ENCODE data around the gene LTO1. TPM values are rescaled to one million over a fixed set of nuclear protein-coding genes. Genes with fewer than 3 reads are reported as not detected.
A peak's percentile ranks its signal among the peaks of the same experiment; 100 is the strongest.

The LTO1 gene
- total RNA-seq, 4 donors from 2014 or later = 28.3 to 131 (median 54.6) TPM

DNA sequence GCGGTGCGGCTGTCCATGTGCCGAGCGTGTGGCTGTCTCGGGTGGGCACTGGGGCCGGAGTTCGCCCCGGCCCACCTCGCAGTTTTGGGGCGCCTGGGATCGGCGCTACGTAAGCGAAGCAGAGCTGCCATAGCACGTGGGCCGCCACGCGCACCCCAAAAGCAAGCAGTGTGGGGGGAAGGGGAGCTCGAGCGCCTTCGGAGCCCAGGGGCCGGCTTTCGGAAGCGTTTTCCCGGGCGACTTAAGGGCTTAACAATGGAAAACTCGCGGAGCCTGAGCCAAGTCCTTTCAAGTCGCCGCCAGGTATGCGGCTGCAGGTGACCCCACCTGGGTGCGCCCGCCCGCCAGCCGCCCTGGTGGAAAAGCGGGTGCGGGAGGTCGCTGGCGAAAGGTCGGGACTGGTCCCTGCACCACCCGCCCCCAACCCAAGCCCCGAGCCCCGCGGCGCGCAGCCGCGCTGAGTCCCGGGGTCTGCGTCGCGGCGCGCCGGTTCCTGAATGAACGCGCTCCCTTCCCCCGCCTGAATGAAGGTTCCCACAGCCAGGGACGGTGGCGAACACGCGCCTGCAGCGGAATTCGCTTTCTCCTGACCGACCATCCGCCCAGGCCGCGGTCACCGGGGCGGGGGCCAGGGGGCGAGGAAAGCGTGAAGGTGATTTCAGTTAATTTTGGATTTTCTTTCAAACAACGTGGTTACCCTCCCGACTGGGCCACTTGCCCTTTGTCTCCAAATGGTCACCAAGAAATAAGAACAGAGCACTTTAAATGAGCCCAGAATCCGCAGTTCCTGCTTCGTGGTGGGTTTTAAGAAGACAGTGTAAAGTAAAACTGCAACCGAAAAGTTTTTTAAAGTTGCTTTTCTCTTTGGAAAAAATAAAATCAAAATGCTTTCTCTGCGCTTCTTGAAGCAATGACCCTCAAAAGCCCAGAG is 36.9 kb downstream of the LTO1 start:
- H3K9me3 ChIP-seq = no peaks in the 10 kb centered on the region
- TF ChIP-seq POLR2AphosphoS5 (IDR thresholded peaks at IDR 0.05) (no peak), POLR2A (IDR thresholded peaks at IDR 0.05) (no peak), EP300 (IDR thresholded peaks at IDR 0.05; ENCODE audit: low read depth) (no peak)
- TF ChIP-seq, protein P1, sequence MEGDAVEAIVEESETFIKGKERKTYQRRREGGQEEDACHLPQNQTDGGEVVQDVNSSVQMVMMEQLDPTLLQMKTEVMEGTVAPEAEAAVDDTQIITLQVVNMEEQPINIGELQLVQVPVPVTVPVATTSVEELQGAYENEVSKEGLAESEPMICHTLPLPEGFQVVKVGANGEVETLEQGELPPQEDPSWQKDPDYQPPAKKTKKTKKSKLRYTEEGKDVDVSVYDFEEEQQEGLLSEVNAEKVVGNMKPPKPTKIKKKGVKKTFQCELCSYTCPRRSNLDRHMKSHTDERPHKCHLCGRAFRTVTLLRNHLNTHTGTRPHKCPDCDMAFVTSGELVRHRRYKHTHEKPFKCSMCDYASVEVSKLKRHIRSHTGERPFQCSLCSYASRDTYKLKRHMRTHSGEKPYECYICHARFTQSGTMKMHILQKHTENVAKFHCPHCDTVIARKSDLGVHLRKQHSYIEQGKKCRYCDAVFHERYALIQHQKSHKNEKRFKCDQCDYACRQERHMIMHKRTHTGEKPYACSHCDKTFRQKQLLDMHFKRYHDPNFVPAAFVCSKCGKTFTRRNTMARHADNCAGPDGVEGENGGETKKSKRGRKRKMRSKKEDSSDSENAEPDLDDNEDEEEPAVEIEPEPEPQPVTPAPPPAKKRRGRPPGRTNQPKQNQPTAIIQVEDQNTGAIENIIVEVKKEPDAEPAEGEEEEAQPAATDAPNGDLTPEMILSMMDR (IDR thresholded peaks at IDR 0.05) = no peak
- H3K27ac ChIP-seq = peak overlapping the region; percentile 73 to 76 (median 74)
- in situ Hi-C loops (cut with MboI; ENCODE audit: low pct_ligation_motif_present in 1 of 4, low pct_unique_long_range_greater_than_20kb in 1 of 4, low sequenced_read_pairs in 3 of 4) = loop anchor here in 1 of 4 donors (25.0 kb wide), 1 partner anchor 201 kb away; no protein-coding TSS in a partner anchor
- no peaks in the 10 kb centered on the region for H3K36me3 ChIP-seq
- peaks cover 64% of the 10 kb centered on the region for H3K27me3 ChIP-seq
- peaks cover 25 to 60% (median 56%) of the 10 kb centered on the region in 4 donors for H3K4me1 ChIP-seq
- DNase-seq = peak; percentile 66
- intact Hi-C loops (cut with DNase I; ENCODE audit: low total_unique reads) = no loop called here
- 0 to 5% methylated on average over 3 to 67 of the region's 78 CpGs for WGBS, 2 donors (ENCODE audit: low coverage in 1 of 2)
- peak overlapping the region in 3 of 4 donors; percentile 32 to 50 (median 35) for H3K4me3 ChIP-seq

DNA sequence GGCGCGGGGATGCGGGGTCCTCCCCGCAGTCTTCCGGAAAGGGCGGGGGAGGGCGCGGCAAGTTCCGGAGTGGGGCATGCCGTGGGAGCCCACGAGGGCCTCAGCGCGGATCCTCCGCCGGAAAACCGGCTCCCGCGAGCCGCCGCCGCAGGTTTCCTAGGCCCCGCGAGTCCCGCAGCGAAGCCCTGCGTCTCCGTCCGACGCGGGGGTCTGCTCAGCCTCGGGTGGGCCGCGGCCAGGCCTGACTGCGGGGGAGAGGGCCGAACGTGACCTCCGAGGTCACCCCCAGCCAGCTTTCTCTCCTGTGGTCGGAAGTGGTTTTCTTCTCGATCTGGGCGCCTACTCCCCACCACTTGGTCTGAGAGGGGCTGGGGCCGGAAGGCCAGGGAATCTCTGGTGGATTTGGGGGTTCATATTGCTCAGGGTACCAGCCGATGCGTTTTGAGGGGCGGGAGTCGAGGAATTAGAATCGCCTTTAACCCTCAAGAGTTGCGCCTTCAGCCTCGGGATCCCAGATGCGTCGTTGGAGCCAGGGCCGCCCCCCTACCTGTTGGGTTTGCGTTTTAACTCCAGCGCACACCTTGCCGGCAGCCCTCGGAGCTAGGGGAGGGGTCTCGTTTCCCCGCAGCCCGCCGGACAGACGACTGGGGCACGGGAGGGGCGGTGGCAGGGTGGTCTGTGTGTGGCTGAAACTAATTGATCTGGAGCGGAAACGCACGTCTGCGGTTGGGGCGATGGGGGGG is 37.8 kb downstream of the LTO1 start:
- peak overlapping the region in 2 of 4 donors; percentile 42 to 73 for H3K27ac ChIP-seq
- no peaks in the 10 kb centered on the region for H3K9me3 ChIP-seq
- H3K27me3 ChIP-seq = peaks cover 61% of the 10 kb centered on the region
- 5% methylated on average over 49 of the region's 67 CpGs; no CpG with 5 or more reads in 1 of the 2 donors for WGBS, 2 donors (ENCODE audit: low coverage in 1 of 2)
- in situ Hi-C loops (cut with MboI; ENCODE audit: low pct_ligation_motif_present in 1 of 4, low pct_unique_long_range_greater_than_20kb in 1 of 4, low sequenced_read_pairs in 3 of 4) = loop anchor here in 1 of 4 donors (25.0 kb wide), 1 partner anchor 200 kb away; no protein-coding TSS in a partner anchor
- TF ChIP-seq EP300 (IDR thresholded peaks at IDR 0.05; ENCODE audit: low read depth) = no peak
- TF ChIP-seq POLR2AphosphoS5 (IDR thresholded peaks at IDR 0.05) = no peak
- no peak for TF ChIP-seq POLR2A (IDR thresholded peaks at IDR 0.05)
- TF ChIP-seq, protein P1 (IDR thresholded peaks at IDR 0.05) = no peak
- H3K4me1 ChIP-seq = peaks cover 25 to 60% (median 54%) of the 10 kb centered on the region in 4 donors
- H3K4me3 ChIP-seq = peak overlapping the region in 3 of 4 donors; percentile 11 to 50 (median 35)
- no peak for DNase-seq
- intact Hi-C loops (cut with DNase I; ENCODE audit: low total_unique reads) = no loop called here
- H3K36me3 ChIP-seq = no peaks in the 10 kb centered on the region

DNA sequence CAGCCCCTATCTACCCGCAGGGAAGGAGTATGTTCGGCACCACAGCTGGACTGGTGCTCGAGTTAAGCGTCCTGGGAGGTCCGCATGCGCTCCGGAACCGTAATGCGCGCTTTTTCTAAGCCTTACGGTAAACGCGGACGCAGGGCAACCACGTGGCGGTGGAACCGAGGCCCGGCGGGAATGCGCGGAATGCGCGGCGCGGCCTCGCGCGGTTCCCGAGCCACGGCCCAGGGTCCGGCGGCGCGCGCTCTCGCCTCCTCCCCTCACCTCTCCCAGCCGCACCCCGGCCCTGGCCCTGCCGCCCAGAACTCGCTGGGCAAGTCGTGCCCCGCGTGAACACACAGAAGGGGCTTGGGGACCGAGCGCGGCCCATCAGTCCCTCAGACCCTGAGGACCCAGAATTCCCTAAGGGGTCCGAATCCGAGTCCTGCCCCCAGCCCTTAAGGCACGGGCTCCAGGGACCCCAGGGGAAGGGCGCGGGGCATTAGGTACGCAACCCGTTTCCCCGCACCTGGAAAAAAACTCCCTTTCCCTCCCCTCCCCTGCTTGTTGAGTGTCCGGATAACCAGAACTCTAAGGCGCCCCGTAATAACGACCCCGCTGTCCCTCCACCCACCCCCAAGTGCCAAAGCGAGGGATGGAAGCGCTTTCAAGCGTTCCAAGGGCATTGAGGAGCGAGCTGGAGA is 38.5 kb downstream of the LTO1 start:
- peak; percentile 43 to 59 (median 45) for TF ChIP-seq POLR2AphosphoS5 (IDR thresholded peaks at IDR 0.05)
- TF ChIP-seq, protein P1 (IDR thresholded peaks at IDR 0.05) = no peak
- Histone ChIP-seq H3K4me1 (peaks cover 25 to 56% (median 50%) of the 10 kb centered on the region in 4 donors), H3K9me3 (no peaks in the 10 kb centered on the region), H3K36me3 (no peaks in the 10 kb centered on the region), H3K27me3 (peaks cover 55% of the 10 kb centered on the region), H3K4me3 (peak overlapping the region in 3 of 4 donors; percentile 11 to 50 (median 26)), H3K27ac (peak overlapping the region in 2 of 4 donors; percentile 11 to 42)
- intact Hi-C loops (cut with DNase I; ENCODE audit: low total_unique reads) = no loop called here
- DNase-seq = peak; percentile 73
- 7% methylated on average over 41 of the region's 63 CpGs; no CpG with 5 or more reads in 1 of the 2 donors for WGBS, 2 donors (ENCODE audit: low coverage in 1 of 2)
- in situ Hi-C loops (cut with MboI; ENCODE audit: low pct_ligation_motif_present in 1 of 4, low pct_unique_long_range_greater_than_20kb in 1 of 4, low sequenced_read_pairs in 3 of 4) = loop anchor here in 1 of 4 donors (25.0 kb wide), 1 partner anchor 199 kb away; no protein-coding TSS in a partner anchor

Measured in transverse colon (tissue), 4 donors.